Activated gamma-delta T cell treated with Interleukin-2 at 50 U/mL for 16 hours (primary cell): Measurements from ENCODE around the gene PLA2G5.

Experiments
- DNase-seq: peaks from one replicate; pipeline ENCODE4 v3.0.0-alpha.2; 2020

The PLA2G5 gene

GRCh38 chr1:20093303-20093702 lies 23.3 kb downstream of the PLA2G5 start:
- DNase-seq = no peak

GRCh38 chr1:20093940-20094391 lies 24.0 kb downstream of the PLA2G5 start:
- DNase-seq = no peak

GRCh38 chr1:20095564-20096434 lies 25.8 kb downstream of the PLA2G5 start:
- DNase-seq = no peak

GRCh38 chr1:20096840-20097447 lies 26.9 kb downstream of the PLA2G5 start:
- no peak for DNase-seq

- DNase-seq = no peak
Observed at GRCh38 chr1:20099533-20099932, 29.5 kb downstream of the PLA2G5 start.

- peak; percentile 5 for DNase-seq
Observed at GRCh38 chr1:20100632-20101355, 30.8 kb downstream of the PLA2G5 start.

GRCh38 chr1:20102875-20103274 lies 32.9 kb downstream of the PLA2G5 start:
- no peak for DNase-seq

- DNase-seq = no peak
Observed at GRCh38 chr1:20105856-20106255, 35.9 kb downstream of the PLA2G5 start.

GRCh38 chr1:20107351-20107750 lies 37.4 kb downstream of the PLA2G5 start:
- no peak for DNase-seq

GRCh38 chr1:20107796-20108195 lies 37.8 kb downstream of the PLA2G5 start:
- no peak for DNase-seq

GRCh38 chr1:20108366-20109123 lies 38.6 kb downstream of the PLA2G5 start:
- no peak for DNase-seq

- no peak for DNase-seq
Observed at GRCh38 chr1:20109223-20109856, 39.3 kb downstream of the PLA2G5 start.

- no peak for DNase-seq
Observed at GRCh38 chr1:20110679-20111078, 40.7 kb downstream of the PLA2G5 start.

GRCh38 chr1:20111452-20111851 lies 41.5 kb downstream of the PLA2G5 start:
- no peak for DNase-seq

- no peak for DNase-seq
Observed at GRCh38 chr1:20112279-20113000, 42.4 kb downstream of the PLA2G5 start.

- no peak for DNase-seq
Observed at GRCh38 chr1:20114021-20114648, 44.1 kb downstream of the PLA2G5 start.

- DNase-seq = no peak
Observed at GRCh38 chr1:20115479-20115878, 45.5 kb downstream of the PLA2G5 start.

- no peak for DNase-seq
Observed at GRCh38 chr1:20115916-20116315, 45.9 kb downstream of the PLA2G5 start.

GRCh38 chr1:20117236-20117635 lies 47.2 kb downstream of the PLA2G5 start:
- DNase-seq = no peak

GRCh38 chr1:20119347-20119746 lies 49.4 kb downstream of the PLA2G5 start, which contains the start of gene PLA2G2D:
PLA2G2D (minus strand) TSS chr1:20119536; CDS start chr1:20119498, 38 bp downstream.
- DNase-seq = no peak

GRCh38 chr1:20120796-20121195 lies 50.8 kb downstream of the PLA2G5 start:
- no peak for DNase-seq
